OCI-LY3 (cell line): ENCODE data around the gene ITIH3.

Experiments
- EZH2phosphoT487 ChIP-seq: fragments of 200-600 bp; shearing (Covaris generic); IDR thresholded peaks from 2 replicates; pipeline ENCODE4 v1.6.1; 2018; ENCODE audit warnings: antibody characterized with exemption, mixed run types, low read depth
- TF ChIP-seq, protein P1 (sequence below): fragments of 200-600, 300-600 bp; sonication (generic); IDR thresholded peaks from 2 replicates; pipeline ENCODE4 v1.5.1; 2014; ENCODE audit warnings: antibody characterized with exemption, low read length, low read depth

DNA sequence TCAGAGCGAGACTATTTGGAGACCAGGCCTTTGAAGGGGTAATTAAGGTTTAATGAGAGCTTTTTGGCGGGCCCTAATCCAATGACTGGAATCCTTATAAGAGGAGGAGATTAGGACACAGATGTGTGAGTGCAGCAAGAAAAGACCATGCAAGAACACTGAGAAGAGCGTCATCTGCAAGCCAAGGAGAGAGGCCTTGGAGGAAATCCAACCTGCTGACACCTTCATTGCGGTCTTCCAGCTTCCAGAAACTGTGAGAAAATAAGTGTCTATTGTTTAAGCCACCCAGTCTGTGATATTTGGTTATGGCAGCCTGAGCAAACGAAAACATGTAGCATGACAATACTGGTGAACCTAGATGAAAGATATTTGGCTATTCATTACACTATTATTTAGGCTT is 63.3 kb downstream of the ITIH3 start:
- TF ChIP-seq, protein P1, sequence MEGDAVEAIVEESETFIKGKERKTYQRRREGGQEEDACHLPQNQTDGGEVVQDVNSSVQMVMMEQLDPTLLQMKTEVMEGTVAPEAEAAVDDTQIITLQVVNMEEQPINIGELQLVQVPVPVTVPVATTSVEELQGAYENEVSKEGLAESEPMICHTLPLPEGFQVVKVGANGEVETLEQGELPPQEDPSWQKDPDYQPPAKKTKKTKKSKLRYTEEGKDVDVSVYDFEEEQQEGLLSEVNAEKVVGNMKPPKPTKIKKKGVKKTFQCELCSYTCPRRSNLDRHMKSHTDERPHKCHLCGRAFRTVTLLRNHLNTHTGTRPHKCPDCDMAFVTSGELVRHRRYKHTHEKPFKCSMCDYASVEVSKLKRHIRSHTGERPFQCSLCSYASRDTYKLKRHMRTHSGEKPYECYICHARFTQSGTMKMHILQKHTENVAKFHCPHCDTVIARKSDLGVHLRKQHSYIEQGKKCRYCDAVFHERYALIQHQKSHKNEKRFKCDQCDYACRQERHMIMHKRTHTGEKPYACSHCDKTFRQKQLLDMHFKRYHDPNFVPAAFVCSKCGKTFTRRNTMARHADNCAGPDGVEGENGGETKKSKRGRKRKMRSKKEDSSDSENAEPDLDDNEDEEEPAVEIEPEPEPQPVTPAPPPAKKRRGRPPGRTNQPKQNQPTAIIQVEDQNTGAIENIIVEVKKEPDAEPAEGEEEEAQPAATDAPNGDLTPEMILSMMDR, result no peak
- TF ChIP-seq EZH2phosphoT487, result no peak
